IPS-20b (cell line): ENCODE measurements around the gene PLXNA4.

Experiments
- H3K27ac ChIP-seq: one replicate; pipeline ENCODE4 v1.5.1; 2013; ENCODE audit warnings: low read length
- H3K27me3 ChIP-seq: 2 replicates; pipeline ENCODE4 v1.6.1; 2013; ENCODE audit warnings: mild to moderate bottlenecking, low read length, inconsistent platforms; ENCODE audit not compliant: insufficient read depth
- H3K36me3 ChIP-seq: 2 replicates; pipeline ENCODE4 v1.6.1; 2013; ENCODE audit warnings: low read depth, mild to moderate bottlenecking, inconsistent platforms, low read length, moderate library complexity; ENCODE audit not compliant: insufficient read depth
- H3K4me1 ChIP-seq: 2 replicates; pipeline ENCODE4 v1.6.1; 2013; ENCODE audit warnings: mild to moderate bottlenecking, control low read depth, inconsistent platforms, low read length, moderate library complexity; ENCODE audit not compliant: insufficient read depth
- H3K4me3 ChIP-seq: 2 replicates; pipeline ENCODE4 v1.5.1; 2013; ENCODE audit warnings: mild to moderate bottlenecking, low read length, inconsistent platforms
- H3K9ac ChIP-seq: 2 replicates; pipeline ENCODE4 v1.6.1; 2013; ENCODE audit warnings: low read depth, mild to moderate bottlenecking, inconsistent platforms, low read length, moderate library complexity
- H3K9me3 ChIP-seq: 2 replicates; pipeline ENCODE4 v1.6.1; 2013; ENCODE audit warnings: mild to moderate bottlenecking, low read depth, low read length, inconsistent platforms; ENCODE audit not compliant: insufficient read depth

Gene PLXNA4

DNA sequence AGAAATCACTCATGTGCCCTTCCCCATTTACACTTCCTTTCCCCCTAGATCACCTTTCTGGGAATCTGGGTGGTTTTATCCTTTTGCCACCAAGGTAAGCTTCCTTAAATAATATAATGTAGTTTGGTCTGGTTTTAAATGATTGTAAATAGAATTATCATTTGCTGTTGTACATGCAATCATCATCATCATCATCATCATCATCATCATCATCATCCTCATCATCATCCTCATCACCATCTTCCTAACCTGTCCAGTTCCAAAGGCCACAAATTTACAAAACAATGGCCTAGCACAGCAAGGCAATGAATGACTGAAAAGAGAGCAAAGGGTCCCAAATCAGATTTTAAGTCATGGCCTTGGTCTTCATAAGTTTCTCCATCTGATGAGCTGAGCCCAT lies 329.7 kb downstream of the PLXNA4 start:
- H3K36me3 ChIP-seq = no peaks in the 10 kb centered on the region
- H3K27ac ChIP-seq = no peak overlapping the region
- H3K9me3 ChIP-seq = peaks cover 9% of the 10 kb centered on the region
- H3K9ac ChIP-seq = no peak overlapping the region
- H3K4me1 ChIP-seq = peaks cover 14% of the 10 kb centered on the region
- H3K27me3 ChIP-seq = no peaks in the 10 kb centered on the region
- no peak overlapping the region for H3K4me3 ChIP-seq

- no peak overlapping the region for H3K27ac ChIP-seq
- H3K36me3 ChIP-seq = no peaks in the 10 kb centered on the region
- no peak overlapping the region for H3K9ac ChIP-seq
- peaks cover 9% of the 10 kb centered on the region for H3K9me3 ChIP-seq
- H3K4me1 ChIP-seq = peaks cover 10% of the 10 kb centered on the region
- no peak overlapping the region for H3K4me3 ChIP-seq
- no peaks in the 10 kb centered on the region for H3K27me3 ChIP-seq
Measured at GRCh38 chr7:132245539-132245938, 330.7 kb downstream of the PLXNA4 start.

- Histone ChIP-seq H3K4me1 (peaks cover 4% of the 10 kb centered on the region), H3K36me3 (no peaks in the 10 kb centered on the region), H3K9ac (no peak overlapping the region), H3K27me3 (no peaks in the 10 kb centered on the region), H3K4me3 (no peak overlapping the region), H3K9me3 (peaks cover 9% of the 10 kb centered on the region), H3K27ac (no peak overlapping the region)
Measured at GRCh38 chr7:132244903-132245480, 331.3 kb downstream of the PLXNA4 start.

DNA sequence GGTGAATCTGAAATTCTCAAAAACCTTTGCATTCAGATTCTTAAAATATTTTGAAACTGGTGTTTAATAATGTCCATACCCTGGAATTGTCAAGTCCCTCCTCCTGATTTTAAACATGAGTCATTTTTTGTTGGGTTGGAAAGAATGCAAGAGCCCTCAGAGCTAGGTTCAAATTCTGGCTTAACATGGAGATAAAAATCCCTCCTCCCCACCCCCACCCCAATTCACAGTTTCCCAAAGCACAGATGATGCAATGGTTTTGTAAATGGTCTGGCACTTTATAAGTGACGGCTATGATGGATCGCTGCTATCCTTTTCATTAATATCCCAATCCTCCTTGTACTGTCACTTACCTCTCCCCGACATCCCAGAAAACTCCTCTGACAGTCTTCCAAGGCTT lies 332.8 kb downstream of the PLXNA4 start:
- Histone ChIP-seq H3K9ac (no peak overlapping the region), H3K4me1 (no peaks in the 10 kb centered on the region), H3K4me3 (no peak overlapping the region), H3K9me3 (peaks cover 9% of the 10 kb centered on the region), H3K36me3 (no peaks in the 10 kb centered on the region), H3K27ac (no peak overlapping the region), H3K27me3 (no peaks in the 10 kb centered on the region)

DNA sequence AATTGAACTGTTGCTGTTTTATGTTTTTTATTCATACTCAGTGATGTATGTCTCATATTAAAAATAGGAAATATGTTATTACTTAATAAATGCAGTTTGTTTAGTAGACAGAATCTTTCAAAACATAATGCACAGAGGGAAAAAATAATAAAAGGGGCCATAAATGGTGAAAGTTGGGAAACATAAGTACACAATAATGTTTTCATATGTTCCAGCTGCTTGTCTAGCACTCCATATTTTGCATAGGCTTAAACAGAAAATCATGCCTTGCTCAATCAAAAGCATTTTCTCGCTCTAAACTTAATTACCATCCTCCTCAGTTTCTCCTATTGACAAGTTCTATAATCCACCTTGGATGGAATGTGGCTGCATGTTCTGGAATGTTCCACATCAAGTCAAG lies 333.2 kb downstream of the PLXNA4 start:
- Histone ChIP-seq H3K27me3 (no peaks in the 10 kb centered on the region), H3K4me1 (no peaks in the 10 kb centered on the region), H3K27ac (no peak overlapping the region), H3K4me3 (no peak overlapping the region), H3K9me3 (peaks cover 9% of the 10 kb centered on the region), H3K9ac (no peak overlapping the region), H3K36me3 (no peaks in the 10 kb centered on the region)

DNA sequence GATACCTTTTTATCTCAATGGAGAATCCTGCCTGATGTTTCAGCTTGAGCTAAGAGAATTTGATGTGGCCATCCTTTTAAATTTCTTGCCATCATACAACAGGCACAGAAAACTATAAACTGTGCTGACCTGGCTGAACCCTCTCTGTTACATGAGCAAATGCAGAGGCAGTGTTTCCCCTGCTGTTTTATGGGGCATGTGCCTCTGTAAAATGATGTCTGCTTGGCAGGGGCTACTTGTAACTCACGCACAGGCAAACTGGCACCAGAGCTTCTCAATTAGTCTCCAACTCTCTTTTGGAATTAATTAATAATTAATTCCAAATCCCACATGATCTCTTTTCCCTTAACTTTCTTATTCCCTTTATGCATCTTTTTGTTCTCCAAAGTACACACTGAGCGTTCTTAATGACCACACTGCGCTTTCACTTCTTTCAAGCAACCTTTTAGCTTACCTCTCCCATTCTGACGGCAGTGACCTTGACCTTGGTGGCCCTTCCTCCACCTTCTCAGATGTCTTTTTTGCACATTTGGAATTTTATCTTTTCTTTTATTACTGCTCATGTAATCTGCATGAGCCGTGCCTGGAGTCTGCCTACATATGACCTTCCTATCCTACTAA lies 334.0 kb downstream of the PLXNA4 start:
- 0 out of 2 replicates have a peak, but pooled peaks cover 4% of the 10 kb centered on the region for H3K27me3 ChIP-seq
- H3K4me1 ChIP-seq = no peaks in the 10 kb centered on the region
- H3K4me3 ChIP-seq = no peak overlapping the region
- no peak overlapping the region for H3K27ac ChIP-seq
- H3K9me3 ChIP-seq = peaks cover 9% of the 10 kb centered on the region
- H3K36me3 ChIP-seq = no peaks in the 10 kb centered on the region
- no peak overlapping the region for H3K9ac ChIP-seq

- peaks cover 9% of the 10 kb centered on the region for H3K9me3 ChIP-seq
- no peaks in the 10 kb centered on the region for H3K4me1 ChIP-seq
- 0 out of 2 replicates have a peak, but pooled peaks cover 4% of the 10 kb centered on the region for H3K27me3 ChIP-seq
- no peak overlapping the region for H3K4me3 ChIP-seq
- no peak overlapping the region for H3K27ac ChIP-seq
- no peaks in the 10 kb centered on the region for H3K36me3 ChIP-seq
- H3K9ac ChIP-seq = no peak overlapping the region
Measured at GRCh38 chr7:132240821-132241422, 335.3 kb downstream of the PLXNA4 start.

DNA sequence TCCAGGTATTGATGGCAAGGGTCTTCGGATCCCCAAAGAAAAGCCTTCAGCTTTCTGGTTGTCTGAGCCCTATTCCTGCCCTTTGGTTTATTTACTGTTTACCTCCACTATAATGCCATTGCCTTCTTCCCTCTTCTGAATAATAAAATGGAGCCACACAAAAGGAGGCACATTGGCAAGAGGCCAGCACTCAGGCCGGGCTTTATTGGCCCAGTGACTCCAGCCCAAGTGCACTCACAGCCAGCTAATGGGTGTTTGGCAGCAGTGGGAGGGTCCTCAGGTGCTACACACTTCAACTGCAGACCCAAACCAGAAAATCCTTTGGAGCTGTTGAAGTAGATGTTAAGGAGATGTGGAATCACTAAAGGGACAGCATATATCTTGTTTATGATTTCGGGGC lies 336.0 kb downstream of the PLXNA4 start:
- Histone ChIP-seq H3K9me3 (peaks cover 2% of the 10 kb centered on the region; the same call in 1 of the 2 replicates), H3K27me3 (0 out of 2 replicates have a peak, but pooled peaks cover 4% of the 10 kb centered on the region)

GRCh38 chr7:132239422-132239994 lies 336.8 kb downstream of the PLXNA4 start:
- no peaks in the 10 kb centered on the region for H3K36me3 ChIP-seq
- H3K9ac ChIP-seq = no peak overlapping the region
- H3K9me3 ChIP-seq = no peaks in the 10 kb centered on the region
- no peak overlapping the region for H3K27ac ChIP-seq
- H3K4me1 ChIP-seq = no peaks in the 10 kb centered on the region; the same call in 1 of the 2 replicates
- H3K27me3 ChIP-seq = 0 out of 2 replicates have a peak, but pooled peaks cover 4% of the 10 kb centered on the region
- H3K4me3 ChIP-seq = no peak overlapping the region

More for the DNA sequence above, 336.0 kb downstream of the PLXNA4 start:
- Histone ChIP-seq H3K9ac (no peak overlapping the region), H3K27ac (no peak overlapping the region), H3K4me1 (no peaks in the 10 kb centered on the region; the same call in 1 of the 2 replicates), H3K4me3 (no peak overlapping the region), H3K36me3 (no peaks in the 10 kb centered on the region)

DNA sequence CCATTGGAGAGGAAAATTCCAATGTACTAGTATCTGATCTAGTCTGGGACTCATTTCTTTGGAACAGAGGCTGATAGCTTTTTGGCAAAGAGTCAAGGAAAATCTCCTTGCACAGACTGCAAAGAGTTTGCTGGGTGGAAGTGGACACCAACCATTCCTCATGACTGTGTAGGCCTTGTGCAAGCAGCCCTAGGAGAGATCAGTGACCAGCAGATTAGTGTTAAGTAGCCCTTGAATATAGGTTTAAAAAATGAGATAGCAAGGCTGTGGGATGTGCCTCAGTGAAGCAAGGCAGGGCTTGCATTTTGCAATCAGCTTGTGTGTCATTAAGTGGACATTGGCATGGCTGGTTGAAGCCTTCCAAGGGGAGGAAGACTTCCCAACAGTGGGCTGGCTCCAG lies 341.6 kb downstream of the PLXNA4 start:
- H3K36me3 ChIP-seq = no peaks in the 10 kb centered on the region
- 0 out of 2 replicates have a peak, but pooled peaks cover 4% of the 10 kb centered on the region for H3K27me3 ChIP-seq
- H3K9me3 ChIP-seq = no peaks in the 10 kb centered on the region

DNA sequence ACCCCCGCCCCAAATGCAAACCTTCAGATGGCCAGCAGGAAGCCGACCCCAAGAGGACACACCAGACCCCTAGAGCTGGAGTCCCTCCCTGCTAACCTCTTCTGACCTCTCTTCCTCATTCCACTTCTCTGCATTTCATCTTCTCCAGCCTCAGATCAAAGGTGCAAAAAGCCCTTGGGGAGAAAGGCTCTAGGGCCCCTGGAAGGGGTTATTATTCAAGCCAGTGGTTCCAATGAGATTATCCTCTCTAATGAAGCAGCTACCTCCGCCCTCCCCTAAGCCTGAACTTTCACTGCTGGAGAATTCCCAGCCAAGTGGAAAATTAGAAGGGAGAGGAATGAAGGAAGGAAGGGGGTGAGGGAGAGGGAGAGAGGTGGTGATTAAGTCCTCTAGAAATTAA lies 343.9 kb downstream of the PLXNA4 start:
- no peaks in the 10 kb centered on the region for H3K36me3 ChIP-seq
- H3K9me3 ChIP-seq = no peaks in the 10 kb centered on the region
- H3K9ac ChIP-seq = no peak overlapping the region
- H3K27me3 ChIP-seq = no peaks in the 10 kb centered on the region
- H3K4me3 ChIP-seq = no peak overlapping the region
- H3K27ac ChIP-seq = no peak overlapping the region
- H3K4me1 ChIP-seq = peaks cover 7% of the 10 kb centered on the region; the same call in 1 of the 2 replicates

More for the DNA sequence above, 341.6 kb downstream of the PLXNA4 start:
- H3K4me3 ChIP-seq = no peak overlapping the region
- no peak overlapping the region for H3K9ac ChIP-seq
- H3K4me1 ChIP-seq = peaks cover 4% of the 10 kb centered on the region; the same call in 1 of the 2 replicates
- no peak overlapping the region for H3K27ac ChIP-seq
